Parathyroid adenoma (tissue), 2 donors: Measurements from ENCODE around the gene IL13RA1.

Experiments
- H2AFZ ChIP-seq: fragments of 300-600 bp; sonication (generic); one replicate; pipeline ENCODE4 v1.7.0; 2017; ENCODE audit warnings: antibody characterized with exemption, mild to moderate bottlenecking
- H3K27ac ChIP-seq: fragments of 300-600 bp; sonication (generic); one replicate; pipeline ENCODE4 v1.7.0; 2017
- H3K27me3 ChIP-seq: fragments of 300-600 bp; sonication (generic); one replicate; pipeline ENCODE4 v1.7.0; 2017; ENCODE audit warnings: low read length; ENCODE audit not compliant: control insufficient read depth, insufficient read depth
- H3K36me3 ChIP-seq: fragments of 300-600 bp; sonication (generic); one replicate; pipeline ENCODE4 v1.7.0; 2017; ENCODE audit warnings: low read length; ENCODE audit not compliant: control insufficient read depth, insufficient read depth
- H3K4me1 ChIP-seq: fragments of 300-600 bp; sonication (generic); one replicate; pipeline ENCODE4 v1.7.0; 2017; ENCODE audit warnings: control low read depth
- H3K4me2 ChIP-seq: fragments of 300-600 bp; sonication (generic); one replicate; pipeline ENCODE4 v1.7.0; 2017; ENCODE audit warnings: low read length
- H3K4me3 ChIP-seq: fragments of 300-600 bp; sonication (generic); one replicate; pipeline ENCODE4 v1.7.0; 2017; ENCODE audit warnings: low read depth, low read length
- H3K79me2 ChIP-seq: fragments of 300-600 bp; sonication (generic); one replicate; pipeline ENCODE4 v1.7.0; 2017; ENCODE audit warnings: control low read depth
- H3K9ac ChIP-seq: fragments of 300-600 bp; sonication (generic); one replicate; pipeline ENCODE4 v1.7.0; 2017; ENCODE audit warnings: mild to moderate bottlenecking
- H3K9me3 ChIP-seq: fragments of 300-600 bp; sonication (generic); one replicate; pipeline ENCODE4 v1.7.0; 2017; ENCODE audit warnings: low read length; ENCODE audit not compliant: control insufficient read depth
- TF ChIP-seq, protein P1 (sequence below): fragments of 300-600 bp; sonication (generic); IDR thresholded peaks from one replicate; pipeline ENCODE4 v1.7.0; 2017; ENCODE audit warnings: antibody characterized with exemption, mild to moderate bottlenecking
- donor health status: primary hyperparathyroidism.

IL13RA1 gene

DNA sequence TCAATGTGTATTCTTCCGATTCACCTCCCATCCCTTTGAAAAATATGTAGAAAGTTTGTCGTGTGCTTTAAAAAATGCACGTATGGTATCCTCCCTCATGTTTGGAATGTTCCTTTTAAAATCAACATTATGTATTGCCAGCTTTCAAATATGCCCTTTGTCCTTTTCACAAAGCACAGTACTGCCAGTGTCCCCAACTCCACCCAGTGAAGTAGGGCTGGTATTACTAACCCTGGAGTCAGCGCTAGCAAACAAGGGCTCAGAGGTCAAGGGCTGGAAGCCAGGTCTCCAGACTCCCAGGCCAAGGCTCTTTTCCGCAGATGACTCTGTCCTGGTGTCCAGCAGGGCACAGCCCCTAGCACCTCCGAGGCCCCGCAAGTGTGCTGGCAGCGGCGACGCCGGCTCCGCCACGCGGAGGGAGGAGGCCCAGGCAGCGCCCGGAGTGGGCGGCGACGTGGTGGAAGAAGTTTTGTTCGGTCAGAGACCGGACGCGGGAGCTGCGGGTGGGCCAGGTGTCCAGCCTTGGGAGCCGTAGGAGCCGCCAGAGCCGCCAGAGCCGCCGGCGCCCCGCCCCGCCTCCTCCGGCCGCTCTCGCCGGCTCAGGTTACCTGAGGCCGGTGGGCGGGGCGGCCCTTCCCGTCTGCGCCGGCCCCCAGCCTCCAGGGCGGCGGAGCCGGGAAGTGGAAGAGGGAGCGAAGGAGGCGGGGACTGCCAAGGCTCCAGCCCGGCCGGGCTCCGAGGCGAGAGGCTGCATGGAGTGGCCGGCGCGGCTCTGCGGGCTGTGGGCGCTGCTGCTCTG is at the start of gene IL13RA1:
Gene IL13RA1, plus strand, starts transcription at position 720 of the 799 bp plus-strand sequence. Its CDS starts 33 bp downstream, at position 753.
- peak within 1 kb of the TSS; percentile 59 for H3K4me2 ChIP-seq
- H3K27me3 ChIP-seq = no peaks in the 10 kb centered on the region
- peak within 1 kb of the TSS; percentile 92 for H3K27ac ChIP-seq
- H3K79me2 ChIP-seq = no peaks in the 10 kb centered on the region
- peak within 1 kb of the TSS; percentile 84 for H2AFZ ChIP-seq
- H3K36me3 ChIP-seq = no peaks in the 10 kb centered on the region
- peak within 1 kb of the TSS; percentile 54 for H3K4me3 ChIP-seq
- no peaks in the 10 kb centered on the region for H3K9me3 ChIP-seq
- H3K9ac ChIP-seq = peak within 1 kb of the TSS; percentile 61
- peaks cover 6% of the 10 kb centered on the region for H3K4me1 ChIP-seq
- TF ChIP-seq, protein P1, sequence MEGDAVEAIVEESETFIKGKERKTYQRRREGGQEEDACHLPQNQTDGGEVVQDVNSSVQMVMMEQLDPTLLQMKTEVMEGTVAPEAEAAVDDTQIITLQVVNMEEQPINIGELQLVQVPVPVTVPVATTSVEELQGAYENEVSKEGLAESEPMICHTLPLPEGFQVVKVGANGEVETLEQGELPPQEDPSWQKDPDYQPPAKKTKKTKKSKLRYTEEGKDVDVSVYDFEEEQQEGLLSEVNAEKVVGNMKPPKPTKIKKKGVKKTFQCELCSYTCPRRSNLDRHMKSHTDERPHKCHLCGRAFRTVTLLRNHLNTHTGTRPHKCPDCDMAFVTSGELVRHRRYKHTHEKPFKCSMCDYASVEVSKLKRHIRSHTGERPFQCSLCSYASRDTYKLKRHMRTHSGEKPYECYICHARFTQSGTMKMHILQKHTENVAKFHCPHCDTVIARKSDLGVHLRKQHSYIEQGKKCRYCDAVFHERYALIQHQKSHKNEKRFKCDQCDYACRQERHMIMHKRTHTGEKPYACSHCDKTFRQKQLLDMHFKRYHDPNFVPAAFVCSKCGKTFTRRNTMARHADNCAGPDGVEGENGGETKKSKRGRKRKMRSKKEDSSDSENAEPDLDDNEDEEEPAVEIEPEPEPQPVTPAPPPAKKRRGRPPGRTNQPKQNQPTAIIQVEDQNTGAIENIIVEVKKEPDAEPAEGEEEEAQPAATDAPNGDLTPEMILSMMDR = peak; percentile 9

DNA sequence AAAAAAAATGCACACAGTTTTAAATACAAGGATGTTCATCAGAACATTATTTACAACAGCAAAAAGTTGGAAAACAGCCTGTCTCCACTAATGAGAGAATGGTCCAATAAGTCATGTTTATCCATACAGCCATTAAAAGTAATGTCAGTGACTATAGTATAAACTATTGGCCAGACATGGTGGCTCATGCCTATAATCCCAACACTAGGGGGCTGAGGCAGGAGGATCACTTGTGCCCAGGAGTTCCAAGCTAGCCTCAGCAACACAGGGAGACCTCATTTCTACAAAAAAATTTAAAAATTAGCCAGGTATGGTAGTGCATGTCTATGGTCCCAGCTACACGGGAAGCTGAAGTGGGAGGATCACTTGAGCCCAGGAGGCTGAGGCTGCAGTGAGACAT is 48.1 kb upstream of the IL13RA1 start:
- H3K79me2 ChIP-seq = no peaks in the 10 kb centered on the region
- H3K4me2 ChIP-seq = no peak overlapping the region
- H3K27me3 ChIP-seq = no peaks in the 10 kb centered on the region
- H3K27ac ChIP-seq = no peak overlapping the region
- no peaks in the 10 kb centered on the region for H3K4me1 ChIP-seq
- H3K4me3 ChIP-seq = no peak overlapping the region
- H3K9me3 ChIP-seq = no peaks in the 10 kb centered on the region
- H2AFZ ChIP-seq = no peak overlapping the region
- no peak overlapping the region for H3K9ac ChIP-seq
- no peaks in the 10 kb centered on the region for H3K36me3 ChIP-seq
- TF ChIP-seq, protein P1 = no peak

DNA sequence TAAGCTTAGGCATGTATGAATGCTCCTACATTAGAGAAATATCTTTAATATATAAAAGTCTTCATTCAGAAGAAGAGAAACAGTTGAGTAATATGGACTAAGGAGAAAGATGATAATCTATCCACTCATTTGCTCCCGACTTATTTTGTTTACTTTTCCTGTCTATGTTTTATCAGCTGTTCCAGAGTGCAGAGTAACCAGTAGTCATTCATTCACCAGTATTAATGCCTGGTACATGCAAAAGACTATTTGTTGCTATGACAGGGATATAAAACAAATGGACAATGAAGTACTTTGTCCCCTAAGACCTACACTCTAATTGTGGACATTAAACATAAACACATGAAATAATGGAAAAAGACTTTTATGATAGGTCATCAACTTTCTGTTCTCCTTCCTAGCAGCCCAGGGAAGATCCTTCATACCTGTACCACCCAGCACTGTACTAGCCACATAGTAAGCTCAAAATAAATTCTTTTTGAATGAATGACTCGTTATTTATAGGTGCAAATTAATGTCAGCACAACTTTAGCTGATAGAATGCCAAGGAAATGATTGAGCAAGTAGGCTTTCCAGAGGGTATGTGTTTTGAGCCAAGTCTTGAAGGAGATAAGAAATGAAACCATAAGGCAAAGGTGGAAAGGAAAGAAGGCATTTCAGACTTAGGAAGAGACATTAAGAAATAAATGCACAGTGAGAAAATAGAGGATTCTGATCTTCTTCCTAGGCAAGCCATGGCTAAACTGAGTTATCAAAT is 45.0 kb upstream of the IL13RA1 start:
- no peak overlapping the region for H3K4me2 ChIP-seq
- H3K9ac ChIP-seq = no peak overlapping the region
- H3K4me1 ChIP-seq = no peaks in the 10 kb centered on the region
- TF ChIP-seq, protein P1 = no peak
- H3K27ac ChIP-seq = no peak overlapping the region
- no peaks in the 10 kb centered on the region for H3K79me2 ChIP-seq
- no peak overlapping the region for H3K4me3 ChIP-seq
- no peaks in the 10 kb centered on the region for H3K27me3 ChIP-seq
- H3K36me3 ChIP-seq = no peaks in the 10 kb centered on the region
- no peak overlapping the region for H2AFZ ChIP-seq
- H3K9me3 ChIP-seq = no peaks in the 10 kb centered on the region

DNA sequence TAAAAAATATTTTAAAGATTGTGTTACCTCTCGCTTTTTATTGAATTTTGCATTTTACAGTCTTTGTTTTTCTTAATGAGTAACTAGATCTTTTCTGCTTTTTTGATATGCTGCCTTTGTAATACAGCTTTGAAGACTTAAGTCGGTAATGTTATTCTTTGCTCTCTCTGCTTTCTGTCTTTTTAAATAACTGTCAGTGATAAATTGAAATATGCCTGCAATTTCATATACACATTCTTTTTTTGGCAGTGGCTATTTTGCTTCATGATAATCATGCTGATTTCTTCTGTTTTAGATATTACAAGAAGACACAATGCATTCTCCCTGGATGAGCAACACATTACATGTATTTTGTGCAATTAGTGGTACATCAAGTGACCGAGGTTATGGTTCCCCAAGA is 42.0 kb upstream of the IL13RA1 start:
- Histone ChIP-seq H3K4me2 (no peak overlapping the region), H3K27ac (no peak overlapping the region), H2AFZ (no peak overlapping the region), H3K4me3 (no peak overlapping the region), H3K4me1 (no peaks in the 10 kb centered on the region), H3K27me3 (no peaks in the 10 kb centered on the region), H3K36me3 (no peaks in the 10 kb centered on the region), H3K9ac (no peak overlapping the region), H3K79me2 (no peaks in the 10 kb centered on the region), H3K9me3 (no peaks in the 10 kb centered on the region)
- TF ChIP-seq, protein P1 = no peak
